Activated T-helper 17 cell treated with anti-CD3 and anti-CD28 coated beads, Interleukin-2, amount 50 U/mL, for 72 hours (primary cell): ENCODE results near the gene ASTN1. TPM values are rescaled to one million over a fixed set of nuclear protein-coding genes. Genes with fewer than 3 reads are reported as not detected.

Source experiments
- ATAC-seq: fragments of 150-1000 bp; cut with Tn5 transposase; replicated peaks from 2 replicates; pipeline ENCODE4 v1.10.0; 2021; ENCODE audit warnings: mild to moderate bottlenecking, moderate library complexity
- H3K27ac Mint-ChIP-seq: one replicate; pipeline ENCODE4 v1.8.0; 2022; ENCODE audit warnings: mixed read lengths
- H3K27me3 Mint-ChIP-seq: one replicate; pipeline ENCODE4 v1.8.0; 2022; ENCODE audit warnings: mixed read lengths
- H3K36me3 Mint-ChIP-seq: one replicate; pipeline ENCODE4 v1.8.0; 2022; ENCODE audit warnings: low read depth, mild to moderate bottlenecking, mixed read lengths
- H3K4me1 Mint-ChIP-seq: one replicate; pipeline ENCODE4 v1.8.0; 2022; ENCODE audit warnings: mixed read lengths
- H3K4me3 Mint-ChIP-seq: one replicate; pipeline ENCODE4 v1.8.0; 2022; ENCODE audit warnings: mild to moderate bottlenecking, mixed read lengths
- H3K9me3 Mint-ChIP-seq: one replicate; pipeline ENCODE4 v1.8.0; 2022; ENCODE audit warnings: mixed read lengths
- total RNA-seq, 2 donors: library from RNA; stranded (reverse); gene quantifications; one replicate each; pipeline ENCODE4 v1.2.3, GENCODE V29; 2022

Gene ASTN1
- total RNA-seq, 2 donors from 2014 or later: not detected

GRCh38 chr1:177014325-177014724 is 150.2 kb downstream of the ASTN1 start:
- no peak for ATAC-seq
- H3K4me3 Mint-ChIP-seq: no peak overlapping the region
- no peaks in the 10 kb centered on the region for H3K36me3 Mint-ChIP-seq
- H3K27ac Mint-ChIP-seq: no peak overlapping the region
- H3K9me3 Mint-ChIP-seq: peaks cover 14% of the 10 kb centered on the region
- no peaks in the 10 kb centered on the region for H3K27me3 Mint-ChIP-seq
- H3K4me1 Mint-ChIP-seq: no peaks in the 10 kb centered on the region

DNA sequence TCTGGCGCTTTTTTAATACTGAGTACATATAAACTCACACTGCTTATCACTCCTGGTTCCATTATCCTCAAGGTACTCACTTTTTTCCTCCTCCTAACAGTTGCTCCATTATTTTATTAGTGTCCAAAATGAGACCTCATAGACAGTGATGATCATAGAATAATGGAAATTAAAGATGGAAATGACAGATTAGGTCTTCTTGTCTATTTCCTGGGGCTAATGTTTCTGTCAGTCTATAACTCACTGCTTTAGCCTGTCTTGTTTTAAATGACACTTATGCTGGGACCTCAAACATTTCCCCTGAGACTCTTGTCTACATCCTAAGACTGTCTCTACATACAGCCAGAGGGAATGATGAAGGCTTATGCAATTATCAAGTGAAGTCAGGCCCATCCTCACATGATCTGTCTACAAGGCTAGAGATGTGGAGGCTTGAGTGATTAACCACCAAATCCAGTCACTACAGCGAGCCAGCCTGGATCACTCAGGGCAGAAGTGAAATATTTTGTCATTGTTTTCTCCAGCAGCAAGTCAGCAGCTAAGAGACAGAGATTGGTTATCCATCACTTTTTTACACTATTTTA is 152.1 kb downstream of the ASTN1 start:
- Mint-ChIP-seq H3K4me1 (no peaks in the 10 kb centered on the region), H3K36me3 (no peaks in the 10 kb centered on the region), H3K27me3 (no peaks in the 10 kb centered on the region), H3K9me3 (peaks cover 14% of the 10 kb centered on the region), H3K27ac (no peak overlapping the region), H3K4me3 (no peak overlapping the region)
- ATAC-seq: no peak

DNA sequence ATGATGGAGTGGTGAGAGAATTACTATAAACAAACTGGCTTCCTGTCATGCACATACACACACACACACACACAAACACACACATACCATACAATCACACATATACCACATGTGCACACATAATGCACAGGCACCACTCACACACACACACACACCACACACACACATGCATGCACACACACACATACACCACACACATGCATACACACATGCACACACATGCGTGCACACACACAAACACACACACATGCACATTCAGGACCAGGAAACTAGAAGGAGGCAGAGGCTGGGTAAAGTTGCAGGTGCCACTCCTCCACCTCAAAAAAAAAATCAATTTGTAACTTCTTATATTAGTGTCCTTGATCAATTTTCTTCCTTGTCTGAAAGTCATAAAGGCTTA is 153.0 kb downstream of the ASTN1 start:
- no peaks in the 10 kb centered on the region for H3K36me3 Mint-ChIP-seq
- H3K4me3 Mint-ChIP-seq: no peak overlapping the region
- no peaks in the 10 kb centered on the region for H3K27me3 Mint-ChIP-seq
- peaks cover 14% of the 10 kb centered on the region for H3K9me3 Mint-ChIP-seq
- H3K4me1 Mint-ChIP-seq: no peaks in the 10 kb centered on the region
- H3K27ac Mint-ChIP-seq: no peak overlapping the region
- ATAC-seq: no peak

DNA sequence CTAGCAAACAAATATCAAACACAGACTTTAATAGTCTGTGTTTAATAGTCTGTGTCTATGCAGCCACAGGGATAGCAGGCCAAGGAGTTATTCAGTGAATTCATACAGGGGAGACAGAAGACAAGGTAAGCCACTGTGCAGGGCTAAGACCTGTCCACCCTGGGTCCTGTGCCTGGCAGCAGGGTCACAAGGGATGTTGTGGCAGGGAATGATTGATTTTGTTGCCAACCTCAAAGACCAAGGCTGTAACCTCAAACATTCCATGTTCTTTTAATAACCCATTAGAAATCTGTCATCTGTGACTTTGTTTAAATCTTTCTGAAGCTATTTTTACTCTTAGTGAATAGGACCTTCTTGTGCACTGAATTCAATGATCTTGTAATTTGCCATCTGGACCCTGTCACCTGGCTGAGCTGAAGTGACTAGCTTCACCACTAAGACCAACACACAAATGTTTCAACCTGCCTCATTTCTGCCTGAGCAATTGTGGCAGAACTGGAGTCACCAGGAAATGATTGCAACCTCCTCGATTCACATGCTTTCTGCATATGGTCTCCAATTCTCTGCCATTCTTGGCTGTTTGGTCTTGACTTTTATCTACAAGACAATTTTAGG is 154.2 kb downstream of the ASTN1 start:
- peaks cover 14% of the 10 kb centered on the region for H3K9me3 Mint-ChIP-seq
- H3K4me1 Mint-ChIP-seq: no peaks in the 10 kb centered on the region
- H3K36me3 Mint-ChIP-seq: no peaks in the 10 kb centered on the region
- no peak overlapping the region for H3K4me3 Mint-ChIP-seq
- no peak for ATAC-seq
- no peaks in the 10 kb centered on the region for H3K27me3 Mint-ChIP-seq
- H3K27ac Mint-ChIP-seq: no peak overlapping the region

DNA sequence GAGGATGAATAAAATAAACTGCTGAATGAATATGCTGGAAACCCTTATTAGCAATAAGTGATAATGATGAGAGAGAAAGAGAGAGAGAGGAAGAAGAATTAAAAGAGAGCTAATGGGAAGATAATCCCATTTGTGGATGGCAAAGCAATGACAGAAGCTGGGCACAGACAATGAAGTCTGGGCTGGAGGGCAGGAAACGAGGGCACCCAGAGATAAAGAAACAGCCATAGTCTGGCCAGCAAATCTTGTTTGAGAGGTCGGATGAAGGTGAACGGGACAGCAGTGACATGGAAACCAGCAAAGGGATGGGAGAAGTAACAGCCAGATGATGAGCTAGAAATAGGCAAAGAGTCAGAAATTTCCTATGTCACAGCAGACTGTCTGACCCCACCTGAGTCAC is 155.9 kb downstream of the ASTN1 start:
- Mint-ChIP-seq H3K4me1 (no peaks in the 10 kb centered on the region), H3K27me3 (peaks cover 4% of the 10 kb centered on the region), H3K36me3 (no peaks in the 10 kb centered on the region), H3K9me3 (peaks cover 10% of the 10 kb centered on the region), H3K27ac (no peak overlapping the region), H3K4me3 (no peak overlapping the region)
- ATAC-seq: no peak

GRCh38 chr1:177007437-177008161 is 156.9 kb downstream of the ASTN1 start:
- Mint-ChIP-seq H3K4me3 (no peak overlapping the region), H3K36me3 (no peaks in the 10 kb centered on the region), H3K27me3 (peaks cover 4% of the 10 kb centered on the region), H3K9me3 (peaks cover 5% of the 10 kb centered on the region), H3K4me1 (no peaks in the 10 kb centered on the region), H3K27ac (no peak overlapping the region)
- no peak for ATAC-seq

- Mint-ChIP-seq H3K4me3 (no peak overlapping the region), H3K9me3 (no peaks in the 10 kb centered on the region), H3K4me1 (no peaks in the 10 kb centered on the region), H3K36me3 (no peaks in the 10 kb centered on the region), H3K27me3 (peaks cover 4% of the 10 kb centered on the region), H3K27ac (no peak overlapping the region)
- no peak for ATAC-seq
These were observed 161.6 kb downstream of the ASTN1 start for GRCh38 chr1:177002891-177003290.

DNA sequence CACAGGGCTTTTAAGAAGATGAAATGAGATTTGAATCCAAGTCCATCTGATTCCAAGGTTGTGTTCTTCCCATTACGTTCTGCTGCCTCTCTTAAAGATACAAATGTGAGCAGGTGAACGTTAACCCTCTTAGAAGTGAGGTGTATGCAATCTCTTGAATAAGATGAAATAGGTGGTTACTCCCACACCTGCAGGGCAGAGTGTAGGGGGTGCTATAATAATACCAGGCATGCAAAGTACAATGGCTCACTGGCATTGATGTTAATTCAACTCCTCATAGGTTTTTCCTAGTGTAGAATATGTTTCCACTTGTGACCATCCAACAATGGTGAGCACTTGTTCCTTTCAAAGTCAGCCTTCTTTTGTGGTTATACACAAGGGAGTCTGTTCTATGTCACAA is 163.0 kb downstream of the ASTN1 start:
- H3K36me3 Mint-ChIP-seq: no peaks in the 10 kb centered on the region
- no peak overlapping the region for H3K4me3 Mint-ChIP-seq
- peaks cover 4% of the 10 kb centered on the region for H3K27me3 Mint-ChIP-seq
- H3K27ac Mint-ChIP-seq: no peak overlapping the region
- no peak for ATAC-seq
- H3K4me1 Mint-ChIP-seq: no peaks in the 10 kb centered on the region
- no peaks in the 10 kb centered on the region for H3K9me3 Mint-ChIP-seq

DNA sequence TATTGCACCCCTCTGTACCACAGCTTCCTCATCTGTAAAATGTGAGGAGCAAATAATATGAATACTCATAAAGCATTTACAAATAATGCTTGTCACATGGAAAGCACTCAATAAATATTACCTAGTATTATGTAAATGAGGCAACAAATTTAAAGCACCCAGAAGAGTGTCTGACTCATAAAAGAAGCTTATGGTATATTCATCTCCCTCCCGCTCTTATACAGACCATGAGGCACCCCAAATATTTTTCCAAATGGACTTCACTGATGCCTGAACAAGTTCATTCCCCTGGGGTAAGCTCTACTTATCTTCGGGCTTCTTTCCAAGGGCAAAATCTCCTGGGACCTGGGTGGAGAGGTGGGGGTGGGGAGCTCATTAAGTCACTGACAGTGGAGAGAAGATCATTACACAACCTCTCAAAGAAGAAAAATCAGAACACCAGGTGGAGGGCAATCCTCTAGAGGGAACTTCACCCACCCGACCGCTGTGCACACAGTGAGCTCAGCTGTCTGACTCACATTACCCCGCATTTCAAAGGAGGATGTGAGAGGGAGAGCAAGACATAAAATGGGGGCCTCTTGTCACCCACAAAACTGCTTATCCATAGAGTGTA is 166.2 kb downstream of the ASTN1 start:
- Mint-ChIP-seq H3K27me3 (peaks cover 5% of the 10 kb centered on the region), H3K27ac (no peak overlapping the region), H3K36me3 (no peaks in the 10 kb centered on the region), H3K9me3 (peaks cover 8% of the 10 kb centered on the region), H3K4me3 (no peak overlapping the region), H3K4me1 (no peaks in the 10 kb centered on the region)
- ATAC-seq: no peak

- Mint-ChIP-seq H3K4me1 (no peaks in the 10 kb centered on the region), H3K4me3 (no peak overlapping the region), H3K27ac (no peak overlapping the region), H3K27me3 (peaks cover 5% of the 10 kb centered on the region), H3K36me3 (no peaks in the 10 kb centered on the region), H3K9me3 (peaks cover 8% of the 10 kb centered on the region)
- ATAC-seq: no peak
These were observed 167.9 kb downstream of the ASTN1 start for GRCh38 chr1:176996456-176997090.

GRCh38 chr1:176994931-176995596 is 169.4 kb downstream of the ASTN1 start:
- Mint-ChIP-seq H3K36me3 (no peaks in the 10 kb centered on the region), H3K4me1 (no peaks in the 10 kb centered on the region), H3K4me3 (no peak overlapping the region), H3K9me3 (peaks cover 8% of the 10 kb centered on the region), H3K27me3 (peaks cover 5% of the 10 kb centered on the region), H3K27ac (no peak overlapping the region)
- ATAC-seq: no peak

DNA sequence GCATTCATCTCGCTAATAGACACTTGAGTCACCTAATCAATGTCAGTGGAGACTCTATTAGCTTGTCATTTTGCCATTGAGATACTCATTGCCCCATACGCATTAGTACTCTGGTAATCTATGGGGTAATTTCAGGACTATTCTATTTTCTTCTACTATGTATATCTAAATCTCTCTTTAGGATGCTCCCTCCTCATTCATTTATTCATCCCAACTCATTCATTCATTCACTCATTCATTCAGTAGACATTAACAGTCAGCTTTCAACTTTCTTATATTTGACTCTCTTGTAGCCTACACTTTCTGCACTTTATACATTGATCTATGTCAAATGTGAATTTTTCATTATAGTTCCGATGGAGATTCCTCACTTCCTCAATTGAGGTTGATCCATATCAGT is 170.9 kb downstream of the ASTN1 start:
- Mint-ChIP-seq H3K4me3 (no peak overlapping the region), H3K27ac (no peak overlapping the region), H3K4me1 (no peaks in the 10 kb centered on the region), H3K36me3 (no peaks in the 10 kb centered on the region), H3K9me3 (peaks cover 8% of the 10 kb centered on the region), H3K27me3 (peaks cover 5% of the 10 kb centered on the region)
- ATAC-seq: no peak

DNA sequence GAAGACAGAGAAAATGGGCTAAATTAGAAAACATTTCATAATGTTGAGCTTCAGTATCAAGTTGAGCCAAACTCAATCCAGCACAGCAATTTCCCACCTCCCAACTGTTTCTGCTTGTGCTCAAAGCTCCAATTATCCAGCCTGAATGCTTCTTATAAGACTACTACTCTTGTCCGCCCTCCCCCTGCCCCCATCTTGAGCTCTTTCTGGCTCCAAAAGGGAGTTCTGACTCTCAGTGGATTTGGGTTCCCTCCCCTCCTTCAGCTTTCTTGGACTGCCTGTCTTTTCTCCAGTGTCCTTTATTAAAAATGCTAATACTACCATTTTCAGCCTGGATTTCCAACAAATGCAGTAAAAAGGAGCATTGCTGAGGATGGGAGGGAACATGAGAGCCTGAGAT is 174.8 kb downstream of the ASTN1 start:
- H3K4me3 Mint-ChIP-seq: no peak overlapping the region
- H3K36me3 Mint-ChIP-seq: no peaks in the 10 kb centered on the region
- no peaks in the 10 kb centered on the region for H3K27me3 Mint-ChIP-seq
- no peaks in the 10 kb centered on the region for H3K9me3 Mint-ChIP-seq
- ATAC-seq: no peak
- H3K27ac Mint-ChIP-seq: no peak overlapping the region
- no peaks in the 10 kb centered on the region for H3K4me1 Mint-ChIP-seq

DNA sequence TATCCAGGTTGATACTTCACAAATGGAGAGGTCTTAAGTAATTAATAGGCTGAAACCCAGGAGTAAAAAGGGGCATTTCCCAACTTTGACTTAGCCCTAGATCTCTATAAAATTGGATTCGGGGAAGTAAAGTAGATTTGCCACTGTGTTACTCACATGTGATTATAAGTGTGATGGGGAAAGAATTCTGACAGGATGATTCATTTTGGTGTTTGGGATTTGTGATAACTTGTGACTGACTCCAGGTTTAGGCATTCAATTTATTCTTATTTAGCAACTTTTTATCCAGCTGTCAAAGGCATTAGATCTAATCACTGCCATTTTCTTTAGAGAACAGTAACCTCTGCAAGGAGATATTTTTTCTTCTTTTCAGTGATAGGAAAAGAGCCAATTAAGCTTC is 175.5 kb downstream of the ASTN1 start:
- Mint-ChIP-seq H3K27ac (no peak overlapping the region), H3K4me1 (no peaks in the 10 kb centered on the region), H3K27me3 (no peaks in the 10 kb centered on the region), H3K4me3 (no peak overlapping the region), H3K9me3 (no peaks in the 10 kb centered on the region), H3K36me3 (no peaks in the 10 kb centered on the region)
- ATAC-seq: no peak
